Right renal cortex interstitium (tissue), 3 donors: ENCODE data around the gene NTM. TPM values are rescaled to one million over a fixed set of nuclear protein-coding genes. Genes with fewer than 3 reads are reported as not detected.
"Not testable (repeated sequence)": the region's sequence is repeated elsewhere in the genome, so short reads cannot be mapped to it uniquely, and the experiment has no call there.

Experiments used
- DNase-seq, 3 donors: peaks; one replicate each; pipeline ENCODE4 v3.0.0-alpha.2; 2013; ENCODE audit warnings: low read depth in 3 of 3, low spot score in 2 of 3
- polyA plus RNA-seq, 3 donors: library from polyadenylated mRNA; unstranded; fragments of 120-200 nt; gene quantifications; one replicate each; pipeline ENCODE4 v1.2.1, GENCODE V29; 2013; ENCODE audit not compliant: insufficient read length in 3 of 3

Gene NTM
- polyA plus RNA-seq, 3 donors: 30.5 to 43.6 (median 35.7) TPM

- DNase-seq: no peak
Observed at GRCh38 chr11:132342408-132342807, 972.0 kb downstream of the NTM start.

GRCh38 chr11:132343445-132344175 lies 973.2 kb downstream of the NTM start:
- DNase-seq: no peak

GRCh38 chr11:132346558-132347148 lies 976.2 kb downstream of the NTM start:
- DNase-seq: no peak

GRCh38 chr11:132347156-132348090 lies 977.0 kb downstream of the NTM start:
- no peak for DNase-seq

GRCh38 chr11:132349811-132350733 lies 979.7 kb downstream of the NTM start:
- no peak for DNase-seq

- DNase-seq: no peak
Observed at GRCh38 chr11:132351050-132351449, 980.6 kb downstream of the NTM start.

- no peak for DNase-seq
Observed at GRCh38 chr11:132352497-132352896, 982.1 kb downstream of the NTM start.

- no peak for DNase-seq
Observed at GRCh38 chr11:132353255-132353654, 982.8 kb downstream of the NTM start.

- no peak for DNase-seq
Observed at GRCh38 chr11:132357811-132358572, 987.6 kb downstream of the NTM start.

- DNase-seq: no peak
Observed at GRCh38 chr11:132358573-132358953, 988.1 kb downstream of the NTM start.

- DNase-seq: no peak
Observed at GRCh38 chr11:132361011-132361550, 990.7 kb downstream of the NTM start.

GRCh38 chr11:132365650-132366049 lies 995.2 kb downstream of the NTM start:
- DNase-seq: no peak

GRCh38 chr11:132367293-132367692 lies 996.9 kb downstream of the NTM start:
- DNase-seq: no peak

GRCh38 chr11:132370114-132370513 lies 999.7 kb downstream of the NTM start:
- not testable (repeated sequence) for DNase-seq

GRCh38 chr11:132373405-132374143 lies 1003.2 kb downstream of the NTM start:
- DNase-seq: no peak

GRCh38 chr11:132379540-132379939 lies 1009.1 kb downstream of the NTM start:
- no peak for DNase-seq
